ENCODE results near the gene DPP8.
"Not testable (repeated sequence)": the region's sequence is repeated elsewhere in the genome, so short reads cannot be mapped to it uniquely, and the experiment has no call there.

The DPP8 gene

DNA sequence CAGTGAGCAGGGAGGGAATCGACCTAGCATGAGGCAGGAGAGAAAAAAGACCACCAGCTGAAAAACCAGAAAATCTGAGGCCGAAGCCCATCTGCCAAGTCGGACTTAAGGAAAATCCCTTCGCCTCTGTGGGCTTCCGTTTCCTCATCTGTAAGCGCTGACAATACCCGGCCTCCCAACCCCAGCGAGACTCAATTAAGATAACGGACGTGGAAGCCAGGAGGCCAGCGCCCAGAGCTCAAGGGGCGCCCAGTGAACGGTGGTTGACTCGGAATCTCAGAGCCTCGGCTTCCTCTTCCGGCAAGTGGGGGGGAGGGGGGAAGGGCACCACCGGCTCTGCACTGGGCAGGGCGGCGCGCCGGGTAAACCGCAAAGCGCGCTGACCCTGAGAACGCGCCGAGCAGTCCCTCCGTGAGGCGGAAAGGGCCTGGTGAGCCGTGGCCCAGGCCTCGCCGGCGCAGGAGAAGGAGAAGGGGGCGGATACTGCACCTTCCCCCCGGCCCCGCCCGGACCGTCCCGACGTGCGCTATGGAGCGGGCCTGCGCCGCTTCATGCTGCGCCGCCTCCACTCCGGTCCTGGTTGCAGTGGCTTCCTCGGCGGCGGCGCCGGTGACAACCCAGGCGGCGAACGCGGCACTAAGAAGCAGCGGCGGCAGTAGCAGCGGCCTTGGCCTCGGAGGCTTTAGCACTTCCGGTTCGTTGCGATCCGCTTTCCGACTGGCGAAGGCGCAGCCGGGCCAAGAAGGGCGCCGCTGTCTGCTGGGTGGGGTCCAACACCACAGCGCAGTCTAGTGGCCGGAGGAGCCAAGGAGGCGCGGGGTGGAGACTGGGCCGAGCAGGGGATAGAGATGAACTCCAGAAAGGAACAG is at the start of gene DPP8:
TSS of gene DPP8 (minus strand) at position 693 of the 869 bp plus-strand sequence. CDS start 5,136 bp downstream, outside the sequence.
- peak; percentile 88 for FAIRE-seq

DNA sequence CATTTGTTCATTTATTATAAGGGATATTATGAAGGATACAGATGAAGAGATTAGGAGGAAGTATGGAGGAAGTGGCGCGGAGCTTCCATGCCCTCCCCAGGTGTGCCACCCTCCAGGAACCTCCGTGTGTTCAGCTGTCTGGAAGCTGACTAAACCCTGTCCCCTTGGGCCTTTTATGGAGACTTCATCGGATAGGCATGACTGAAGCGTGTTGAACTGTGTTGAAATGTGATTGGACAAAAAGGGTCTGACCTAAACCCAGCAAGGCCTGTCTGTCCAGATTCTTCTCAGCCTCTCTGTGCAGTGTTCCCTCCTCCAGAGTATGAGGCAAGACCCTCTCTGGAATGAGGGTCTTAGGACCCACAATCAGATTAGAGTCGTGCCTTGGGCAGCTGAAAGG is 44.4 kb upstream of the DPP8 start:
- no peak for FAIRE-seq

DNA sequence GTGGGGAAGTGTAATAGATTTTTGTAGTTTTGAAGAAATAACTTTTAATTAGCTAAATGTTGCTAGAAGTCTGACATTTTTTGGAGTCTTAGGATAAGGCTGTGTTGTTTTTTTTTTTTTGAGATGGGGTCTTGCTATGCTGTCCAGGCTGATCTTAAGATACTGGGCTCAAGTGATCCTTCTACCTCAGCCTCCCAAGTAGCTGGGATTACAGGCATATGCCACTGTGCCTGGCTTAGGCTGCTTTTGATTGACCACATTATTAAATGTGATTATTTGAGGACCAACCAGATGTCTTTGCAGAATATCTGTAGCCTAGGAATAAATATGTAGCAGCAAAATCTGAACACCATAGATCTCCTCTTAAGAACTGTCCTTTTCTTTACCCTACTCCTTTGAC is 42.5 kb upstream of the DPP8 start:
- FAIRE-seq = no peak

DNA sequence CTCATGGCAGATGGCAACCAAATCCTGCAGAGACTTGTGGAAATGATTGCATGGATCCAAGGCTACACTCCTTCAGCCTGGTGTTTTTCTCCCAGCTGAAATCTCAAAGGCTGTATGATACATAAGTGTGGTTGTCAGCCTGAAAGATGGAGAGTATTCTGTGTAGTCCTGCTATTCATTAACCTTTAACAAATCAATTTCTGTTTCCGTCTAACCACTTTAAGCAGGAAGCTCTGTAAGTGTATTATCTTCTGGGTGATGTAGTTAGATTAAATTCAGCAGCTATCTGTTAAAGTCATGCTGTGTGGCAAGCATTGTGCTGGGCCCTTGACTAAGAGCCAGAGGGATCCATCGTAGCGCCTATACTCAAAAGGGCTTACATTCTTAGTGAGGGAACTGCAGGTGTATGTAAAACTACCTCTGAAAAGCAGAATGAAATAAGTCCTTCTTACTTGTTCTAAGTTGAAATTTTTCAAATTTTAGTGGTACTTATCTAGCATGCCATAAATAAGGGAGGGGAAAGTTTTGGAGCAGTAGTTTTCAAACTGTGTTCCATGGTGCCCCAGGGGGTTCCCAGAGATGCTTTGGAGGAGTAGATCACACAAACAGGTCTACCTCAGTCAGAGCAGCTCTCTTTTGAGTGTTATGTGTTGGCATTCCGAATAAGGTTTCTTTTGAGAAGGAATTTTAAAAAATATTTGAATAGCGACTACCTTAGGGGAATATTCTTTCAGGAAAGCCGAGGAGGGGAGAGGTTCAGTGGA is 41.7 kb upstream of the DPP8 start:
- no peak for FAIRE-seq

DNA sequence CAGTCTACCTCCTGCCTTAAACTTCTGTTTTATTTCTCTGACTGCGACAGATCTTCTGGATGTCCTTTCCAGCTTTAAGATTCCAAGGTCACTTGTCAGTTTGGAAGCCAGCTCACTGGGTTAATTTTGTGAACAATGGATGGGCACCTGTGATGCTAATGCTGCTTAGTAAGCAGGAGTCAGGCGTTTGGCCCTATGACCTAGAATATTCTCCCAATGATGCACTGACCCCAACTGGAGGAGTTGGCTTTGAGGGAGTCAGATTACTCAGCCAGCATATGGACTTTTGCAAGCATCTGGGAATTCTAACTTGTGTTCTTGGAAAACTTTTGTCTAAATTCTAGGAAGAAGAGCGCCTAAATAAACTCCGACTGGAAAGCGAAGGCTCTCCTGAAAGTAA is 40.8 kb upstream of the DPP8 start:
- no peak for FAIRE-seq

DNA sequence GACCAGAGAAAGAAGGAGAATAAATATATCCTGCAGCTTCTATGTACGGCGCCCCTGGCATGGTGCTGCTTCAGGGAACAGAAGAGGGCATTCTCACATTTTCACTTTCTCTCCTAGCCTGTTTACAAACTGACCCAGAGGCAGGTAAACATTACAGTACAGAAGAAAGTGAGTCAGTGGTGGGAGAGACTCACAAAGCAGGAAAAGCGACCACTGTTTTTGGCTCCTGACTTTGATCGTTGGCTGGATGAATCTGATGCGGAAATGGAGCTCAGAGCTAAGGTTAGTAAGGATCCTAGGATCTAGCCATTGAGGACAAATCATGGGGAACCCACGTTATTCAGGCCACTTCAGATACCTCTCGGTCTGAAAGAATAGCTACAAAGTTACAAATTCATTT is 39.1 kb upstream of the DPP8 start:
- no peak for FAIRE-seq

DNA sequence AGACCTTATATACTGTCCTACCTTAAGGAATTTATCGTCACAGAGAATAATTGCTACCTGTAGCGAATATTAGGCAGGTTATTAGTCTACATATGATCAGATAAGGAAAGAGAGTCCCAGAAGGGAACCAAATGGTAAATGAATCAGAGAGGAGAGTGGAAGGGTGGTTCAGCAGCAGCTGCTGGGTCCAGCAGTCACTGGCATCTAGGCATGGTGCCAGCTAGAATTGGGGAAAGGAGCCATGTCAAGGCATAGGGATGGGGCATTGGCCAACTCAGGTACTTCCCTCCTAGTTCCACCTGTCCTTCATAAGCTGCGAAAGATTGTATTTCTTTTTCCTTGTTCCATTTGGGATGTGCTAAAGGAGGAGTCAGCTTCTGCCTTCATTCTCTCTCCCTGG is 36.2 kb upstream of the DPP8 start:
- no peak for FAIRE-seq

DNA sequence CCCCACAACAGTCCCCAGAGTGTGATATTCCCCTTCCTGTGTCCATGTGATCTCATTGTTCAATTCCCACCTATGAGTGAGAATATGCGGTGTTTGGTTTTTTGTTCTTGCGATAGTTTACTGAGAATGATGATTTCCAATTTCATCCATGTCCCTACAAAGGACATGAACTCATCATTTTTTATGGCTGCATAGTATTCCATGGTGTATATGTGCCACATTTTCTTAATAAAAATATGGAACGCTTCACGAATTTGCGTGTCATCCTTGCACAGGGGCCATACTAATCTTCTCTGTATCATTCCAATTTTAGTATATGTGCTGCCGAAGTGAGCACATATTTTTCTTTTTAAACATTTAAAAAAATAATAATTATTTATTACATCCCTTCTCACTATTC is 35.4 kb upstream of the DPP8 start:
- FAIRE-seq = not testable (repeated sequence)

DNA sequence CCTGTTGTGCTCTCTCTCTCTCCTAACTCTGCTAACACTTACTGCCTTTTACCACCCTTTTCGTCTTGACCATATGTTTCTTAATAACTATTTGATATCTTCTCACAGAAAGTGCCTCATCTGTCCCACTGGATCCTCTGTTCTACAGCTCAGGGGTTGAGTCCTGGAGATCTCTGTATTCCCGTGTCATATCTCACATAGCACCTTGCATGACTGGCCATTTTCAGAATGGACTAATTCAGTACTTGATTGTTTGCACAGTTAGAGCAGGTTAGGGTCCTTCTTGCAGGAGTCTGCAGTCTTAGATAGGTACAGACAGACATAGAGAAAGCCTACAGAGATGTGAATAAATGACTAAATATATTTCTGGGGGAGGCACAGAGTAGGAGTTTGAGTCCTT is 33.7 kb upstream of the DPP8 start:
- FAIRE-seq = no peak

DNA sequence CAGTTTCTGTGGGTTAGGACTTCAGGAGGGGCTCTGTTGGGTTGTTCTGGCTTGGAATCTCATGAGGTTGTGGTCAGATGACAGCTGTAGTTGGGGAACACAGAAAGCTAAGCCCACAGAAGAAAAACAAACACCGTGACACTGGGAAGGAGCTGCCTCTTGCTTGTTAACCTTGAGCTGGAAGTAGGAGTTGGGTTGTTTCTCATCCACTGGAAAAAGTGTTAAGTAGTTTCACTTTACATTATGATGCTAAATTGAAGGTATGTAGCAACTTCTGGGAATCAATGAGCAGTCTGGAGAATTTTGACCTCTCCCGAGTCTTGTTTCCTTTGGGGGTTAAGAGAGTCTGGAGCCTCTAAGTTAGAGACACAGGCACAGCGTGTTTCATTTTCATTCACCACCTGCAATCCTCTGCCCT is 33.2 kb upstream of the DPP8 start:
- no peak for FAIRE-seq

DNA sequence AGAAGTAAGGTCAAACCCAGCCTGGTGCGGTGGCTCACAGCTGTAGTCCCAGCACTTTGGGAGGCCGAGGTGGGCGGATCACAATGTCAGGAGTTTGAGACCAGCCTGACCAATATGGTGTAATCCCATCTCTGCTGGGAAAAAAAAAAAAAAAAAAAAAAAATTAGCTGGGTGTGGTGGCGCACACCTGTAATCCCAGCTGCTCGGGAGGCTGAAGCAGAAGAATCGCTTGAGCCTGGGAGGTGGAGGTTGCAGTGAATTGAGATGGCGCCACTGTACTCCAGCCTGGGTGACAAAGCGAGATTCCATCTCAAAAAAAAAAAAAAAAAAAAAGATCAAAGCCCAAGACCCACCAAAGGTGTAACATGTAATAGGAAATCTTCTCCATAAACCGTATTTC is 31.8 kb upstream of the DPP8 start:
- not testable (repeated sequence) for FAIRE-seq

DNA sequence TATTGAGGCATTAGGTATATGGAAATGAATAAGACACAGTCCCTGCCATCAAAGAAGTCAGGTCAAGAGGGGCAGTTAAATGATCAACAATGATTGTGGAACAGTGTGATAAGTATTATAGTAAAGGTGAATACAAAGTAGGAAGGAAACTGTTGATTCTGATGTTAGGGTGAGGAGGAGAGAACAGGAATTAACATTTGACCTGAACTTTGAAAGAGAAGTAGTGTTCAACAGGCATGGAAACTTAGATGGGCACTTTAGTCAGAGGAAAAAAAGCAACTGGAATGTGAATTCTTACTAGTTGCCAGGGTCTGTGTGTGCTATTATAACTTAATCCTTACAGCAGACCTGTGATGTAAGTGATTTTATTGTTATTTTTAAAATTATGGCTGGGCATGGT is 30.4 kb upstream of the DPP8 start:
- FAIRE-seq = no peak

DNA sequence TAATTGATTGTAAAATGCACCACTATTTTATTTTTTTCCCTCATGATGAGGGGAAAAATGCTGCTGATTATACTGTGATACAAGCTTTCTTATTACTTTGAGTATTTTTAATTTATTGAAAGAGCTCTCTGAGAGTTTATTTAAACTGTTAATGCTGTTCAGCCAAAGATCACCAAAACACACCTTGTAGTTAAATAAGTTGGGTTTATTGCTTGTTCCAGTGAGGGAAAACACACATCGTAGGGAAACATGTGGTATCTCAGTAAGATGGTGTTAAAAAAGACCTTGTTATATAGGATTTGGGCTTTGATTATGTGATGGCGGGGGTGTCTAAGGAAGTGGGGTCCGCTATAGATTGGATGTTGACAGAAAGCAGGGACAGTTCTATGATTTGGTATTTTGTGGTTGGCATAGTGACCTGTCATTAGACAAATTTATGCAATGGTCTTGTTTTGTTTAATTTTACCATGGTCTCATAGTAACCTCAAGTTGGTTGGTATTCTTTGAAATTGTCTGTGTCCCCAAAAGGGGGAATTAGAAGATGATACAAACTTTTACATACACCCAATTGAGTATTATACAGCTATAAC is 23.8 kb upstream of the DPP8 start:
- no peak for FAIRE-seq

DNA sequence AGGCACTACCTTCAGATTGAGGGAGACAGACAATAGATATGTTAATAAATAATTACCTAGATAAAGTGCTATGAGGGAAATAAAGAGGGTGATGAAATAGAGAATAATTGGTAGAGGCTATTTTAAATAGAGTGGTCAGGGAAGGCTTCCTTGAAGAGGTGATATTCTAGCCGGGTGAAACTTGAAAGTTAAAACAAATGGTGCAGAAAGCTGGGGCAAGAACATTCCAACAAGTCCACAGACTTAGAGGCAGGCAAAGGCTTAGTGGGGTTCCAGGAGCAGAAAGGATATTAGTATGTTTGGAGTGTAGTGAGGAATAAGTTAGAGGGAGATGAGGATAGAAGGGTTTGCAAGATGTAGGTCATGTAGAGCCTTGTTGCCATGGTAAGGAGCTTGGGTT is 22.8 kb upstream of the DPP8 start:
- FAIRE-seq = no peak

DNA sequence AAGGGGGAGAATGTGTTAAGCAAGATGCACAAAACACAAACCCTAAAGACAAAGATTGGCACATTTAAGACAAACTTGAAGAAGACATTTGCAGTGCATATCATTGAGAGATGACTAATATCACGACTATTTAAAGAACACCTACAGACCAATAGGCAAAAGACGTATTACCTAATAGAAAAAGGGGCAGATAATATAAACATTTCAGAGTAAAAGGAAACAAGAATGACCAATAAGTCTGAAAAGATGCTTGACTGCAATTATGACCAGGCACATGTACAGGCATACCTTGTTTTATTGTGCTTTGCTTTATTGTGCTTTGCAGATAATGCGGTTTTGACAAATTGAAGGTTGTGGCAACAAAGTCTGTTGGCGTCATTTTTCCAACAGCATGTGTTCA is 17.7 kb upstream of the DPP8 start:
- FAIRE-seq = no peak

DNA sequence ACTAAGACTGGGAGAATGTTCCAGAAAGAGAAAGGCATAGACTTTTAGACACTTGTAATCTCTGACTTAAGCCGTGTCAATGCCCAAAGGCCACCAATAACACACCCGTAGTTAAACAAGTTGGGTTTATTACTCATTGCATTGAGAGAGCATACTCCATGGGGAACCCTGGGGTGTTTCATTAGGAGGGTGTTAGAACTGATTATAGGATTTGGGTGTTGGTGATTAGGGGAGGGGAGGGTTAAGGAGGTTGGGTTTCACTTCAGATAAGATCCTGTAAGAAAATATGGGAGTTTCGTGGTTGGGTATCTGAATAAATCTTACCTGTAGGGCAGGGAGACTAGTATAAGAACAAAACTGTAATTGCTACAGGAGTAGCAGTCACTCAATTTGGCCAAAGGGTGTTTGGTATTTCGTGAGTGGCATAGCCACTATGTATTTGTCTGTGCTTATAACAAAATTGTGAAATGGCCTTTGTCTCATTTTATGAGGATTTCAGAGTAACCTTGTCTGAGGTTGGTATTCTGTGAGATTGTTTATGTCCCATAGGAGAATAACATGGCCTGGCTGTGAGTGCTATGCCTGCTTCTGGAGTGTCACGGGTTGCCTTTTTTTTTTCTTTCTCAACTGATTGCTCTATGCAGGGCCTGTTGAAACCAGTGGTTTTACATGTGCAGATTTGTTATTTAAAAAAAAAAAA is 15.7 kb upstream of the DPP8 start:
- FAIRE-seq = no peak

DNA sequence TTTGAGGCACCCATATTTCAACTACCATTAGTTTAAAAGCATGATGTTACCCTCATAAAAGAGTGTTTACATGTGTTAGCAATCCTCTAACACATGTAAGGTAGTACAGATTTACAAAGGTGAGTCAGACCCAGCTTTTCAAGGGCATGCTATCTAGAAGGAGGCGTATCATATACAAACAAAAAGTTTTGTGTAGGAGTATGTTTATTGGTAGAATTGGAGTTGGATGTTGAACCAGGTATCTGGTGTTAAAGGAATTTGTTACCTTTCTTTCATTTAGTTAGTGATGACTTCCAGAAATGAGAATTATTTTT is 15.2 kb upstream of the DPP8 start:
- FAIRE-seq = no peak

DNA sequence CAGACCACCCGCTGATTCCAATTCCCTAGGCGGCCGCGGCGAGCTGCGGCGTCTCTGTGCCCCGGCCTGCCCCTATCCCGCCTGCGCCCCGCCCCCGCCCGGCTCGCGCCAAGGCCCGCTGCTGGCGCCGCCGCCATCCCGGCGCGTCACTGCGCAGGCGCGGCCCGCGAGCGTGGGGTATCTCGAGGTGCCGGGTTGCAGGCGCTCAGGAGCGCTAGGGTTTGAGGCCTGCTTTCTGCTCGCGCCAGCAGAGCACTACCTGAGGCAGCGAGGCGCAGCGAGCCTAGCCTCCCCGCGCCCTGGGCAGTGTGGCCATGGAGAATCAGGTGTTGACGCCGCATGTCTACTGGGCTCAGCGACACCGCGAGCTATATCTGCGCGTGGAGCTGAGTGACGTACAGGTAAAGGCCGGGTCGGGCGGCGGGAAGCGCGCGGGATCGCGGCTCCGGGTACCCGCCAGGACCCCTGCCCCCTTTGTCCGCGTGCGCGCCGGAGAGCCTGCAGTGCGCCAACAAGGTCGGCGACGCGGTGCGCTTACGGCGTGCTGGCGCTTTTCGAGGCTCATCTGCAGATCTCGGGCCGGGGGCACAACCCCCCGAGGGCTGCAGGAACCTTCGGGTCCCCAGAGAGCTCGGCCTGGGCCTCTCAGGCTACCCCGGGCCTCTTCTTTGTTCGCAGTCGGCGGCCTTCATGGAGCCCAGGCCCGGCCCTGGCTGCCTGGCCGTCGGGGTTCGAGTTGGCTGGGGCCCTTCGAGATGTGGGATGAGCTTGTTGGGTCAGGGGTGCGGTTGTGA is 13.0 kb upstream of the DPP8 start, which contains the start of gene HACD3:
TSS of gene HACD3 (plus strand) at position 146 of the 794 bp plus-strand sequence. CDS start at position 315, 169 bp downstream.
- no peak for FAIRE-seq

DNA sequence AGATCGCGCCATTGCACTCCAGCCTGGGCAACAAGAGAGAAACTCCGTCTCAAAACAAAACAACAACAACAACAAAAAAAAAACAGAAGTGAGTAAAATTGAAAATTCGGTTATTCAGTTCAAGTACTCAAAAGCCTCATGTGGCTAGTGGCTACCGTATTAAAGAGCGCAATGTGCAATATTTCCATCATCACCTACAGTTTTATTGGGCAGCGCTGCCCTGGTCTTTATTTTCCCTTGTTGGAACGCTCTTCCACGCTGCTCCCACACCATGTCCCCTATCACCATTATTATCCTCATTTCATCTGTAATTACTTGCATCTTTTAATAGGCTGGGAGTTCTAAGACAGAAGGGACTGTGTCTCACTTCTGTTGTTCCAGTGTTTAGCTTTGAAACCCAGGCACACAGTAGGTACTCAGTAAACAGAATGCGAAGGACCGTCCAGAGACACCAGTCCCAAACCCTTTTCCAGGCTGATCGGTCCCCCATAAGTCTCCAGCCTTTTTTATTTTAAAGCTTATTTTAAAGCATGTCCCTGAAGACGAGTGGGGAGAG is 12.4 kb upstream of the DPP8 start:
- FAIRE-seq = no peak

DNA sequence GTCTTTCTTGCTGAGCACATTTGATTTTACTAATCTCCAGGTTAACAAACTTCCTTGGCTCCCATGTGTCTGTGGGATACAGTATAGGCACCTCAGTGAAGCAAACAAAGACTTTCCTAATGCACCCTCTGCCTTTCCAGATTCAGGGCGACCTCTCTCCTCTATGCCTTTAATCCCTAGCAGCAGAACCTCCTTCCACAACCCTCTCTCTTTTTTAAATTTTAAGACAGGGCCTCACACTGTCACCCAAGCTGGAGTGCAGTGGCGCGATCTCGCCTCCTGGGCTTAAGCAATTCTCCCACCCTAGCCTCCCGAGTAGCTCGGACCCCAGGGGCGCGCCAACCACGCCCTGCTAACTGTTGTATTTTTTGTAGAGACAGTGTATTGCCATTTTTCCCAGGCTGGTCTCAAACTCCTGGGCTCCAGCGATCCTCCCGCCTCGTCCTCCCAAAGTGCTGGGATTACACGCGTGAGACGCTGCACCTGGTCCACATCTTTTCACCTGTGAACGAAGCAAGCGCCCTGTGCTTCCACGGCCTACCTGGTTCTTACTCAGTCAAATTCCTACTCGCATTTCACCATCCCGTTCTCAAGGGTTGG is 11.1 kb upstream of the DPP8 start:
- no peak for FAIRE-seq

DNA sequence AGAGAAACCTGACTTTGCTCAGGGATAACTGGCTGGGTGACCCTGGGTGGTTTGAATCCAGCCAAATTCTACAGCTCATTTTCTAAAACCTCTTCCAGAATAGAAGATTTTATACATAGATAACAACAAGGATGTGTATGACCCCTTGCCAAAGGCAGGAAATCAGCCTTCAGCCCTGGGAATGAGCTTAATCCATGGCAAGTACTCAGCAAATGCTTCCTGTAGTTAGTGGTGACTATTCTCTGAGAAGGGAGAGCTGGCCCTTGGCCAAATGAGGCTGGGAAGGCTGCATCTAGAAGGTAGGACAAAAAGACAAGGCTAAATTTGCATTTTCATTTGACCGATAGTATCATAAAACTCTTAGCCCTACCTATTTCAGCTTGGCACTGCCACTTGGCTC is 8.1 kb upstream of the DPP8 start:
- no peak for FAIRE-seq

DNA sequence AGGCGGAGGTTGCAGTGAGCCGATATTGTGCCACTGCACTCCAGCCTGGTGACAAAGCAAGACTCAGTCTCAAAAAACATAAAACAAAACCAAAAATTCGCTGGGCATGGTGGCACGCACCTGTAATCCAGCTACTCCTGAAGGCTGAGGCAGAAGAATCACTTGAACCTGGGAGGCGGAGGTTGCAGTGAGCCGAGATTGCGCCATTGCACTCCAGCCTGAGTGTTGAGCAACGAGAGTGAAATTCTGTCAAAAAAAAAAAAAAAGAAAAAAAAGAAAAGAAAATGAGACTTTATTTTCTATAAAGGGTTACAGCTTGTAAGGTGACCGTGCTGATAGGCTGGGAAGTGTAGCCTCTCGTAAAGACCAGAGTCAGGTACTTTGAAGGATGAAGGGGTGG is 6.7 kb upstream of the DPP8 start:
- no peak for FAIRE-seq

Data from G401.6 (cell line).